Measurements from ENCODE around the gene TAOK3.
A peak's percentile ranks its signal among the peaks of the same experiment; 100 is the strongest.
"Not testable (repeated sequence)": the region's sequence is repeated elsewhere in the genome, so short reads cannot be mapped to it uniquely, and the experiment has no call there.

TAOK3 gene

GRCh38 chr12:118245886-118246285 is 126.8 kb downstream of the TAOK3 start:
- not testable (repeated sequence) for H3K4me3 ChIP-seq (ENCODE audit: low read length); H3K36me3 ChIP-seq (ENCODE audit: insufficient read depth, low read length); H3K4me1 ChIP-seq (ENCODE audit: insufficient read depth, low read length); H3K27me3 ChIP-seq (ENCODE audit: insufficient read depth, low read length); H3K9me3 ChIP-seq (ENCODE audit: low read length); H2AFZ ChIP-seq (ENCODE audit: low read depth, low read length)

DNA sequence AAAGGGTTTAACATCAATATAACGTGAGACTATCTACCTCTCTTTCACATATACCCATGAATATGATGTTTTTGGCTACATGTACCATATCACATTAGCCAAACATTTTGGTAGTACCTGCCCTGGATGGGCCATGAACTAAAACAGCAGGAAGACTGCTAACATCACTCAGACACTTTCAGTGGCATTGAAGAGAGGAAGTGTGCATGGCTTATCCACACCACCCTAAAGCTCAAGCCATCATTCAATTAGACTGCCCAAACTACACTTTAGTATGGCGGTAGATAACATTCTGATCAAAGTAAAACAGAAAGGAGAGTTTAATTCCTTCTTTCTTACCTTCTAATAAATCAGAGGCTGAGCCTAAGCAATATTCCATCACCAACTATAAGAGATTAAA is 133.8 kb downstream of the TAOK3 start:
- Histone ChIP-seq H3K27me3 (ENCODE audit: insufficient read depth, low read length) (no peaks in the 10 kb centered on the region), H3K4me3 (ENCODE audit: low read length) (no peak overlapping the region), H3K9me3 (ENCODE audit: low read length) (no peaks in the 10 kb centered on the region), H3K36me3 (ENCODE audit: insufficient read depth, low read length) (no peaks in the 10 kb centered on the region), H3K4me1 (ENCODE audit: insufficient read depth, low read length) (no peaks in the 10 kb centered on the region), H2AFZ (ENCODE audit: low read depth, low read length) (no peak overlapping the region)

GRCh38 chr12:118237908-118238307 is 134.8 kb downstream of the TAOK3 start:
- no peaks in the 10 kb centered on the region for H3K9me3 ChIP-seq (ENCODE audit: low read length)
- no peaks in the 10 kb centered on the region for H3K4me1 ChIP-seq (ENCODE audit: insufficient read depth, low read length)
- no peak overlapping the region for H3K4me3 ChIP-seq (ENCODE audit: low read length)
- H3K27me3 ChIP-seq (ENCODE audit: insufficient read depth, low read length), result no peaks in the 10 kb centered on the region
- no peaks in the 10 kb centered on the region for H3K36me3 ChIP-seq (ENCODE audit: insufficient read depth, low read length)
- H2AFZ ChIP-seq (ENCODE audit: low read depth, low read length), result no peak overlapping the region

- Histone ChIP-seq H3K4me3 (ENCODE audit: low read length) (no peak overlapping the region), H3K4me1 (ENCODE audit: insufficient read depth, low read length) (no peaks in the 10 kb centered on the region), H3K27me3 (ENCODE audit: insufficient read depth, low read length) (no peaks in the 10 kb centered on the region), H2AFZ (ENCODE audit: low read depth, low read length) (no peak overlapping the region), H3K36me3 (ENCODE audit: insufficient read depth, low read length) (no peaks in the 10 kb centered on the region), H3K9me3 (ENCODE audit: low read length) (no peaks in the 10 kb centered on the region)
Measured at GRCh38 chr12:118237052-118237665, 135.5 kb downstream of the TAOK3 start.

GRCh38 chr12:118220702-118221101 is 152.0 kb downstream of the TAOK3 start:
- Histone ChIP-seq H3K4me3 (ENCODE audit: low read length) (no peak overlapping the region), H3K36me3 (ENCODE audit: insufficient read depth, low read length) (no peaks in the 10 kb centered on the region), H3K4me1 (ENCODE audit: insufficient read depth, low read length) (peaks cover 3% of the 10 kb centered on the region), H3K9me3 (ENCODE audit: low read length) (no peaks in the 10 kb centered on the region), H3K27me3 (ENCODE audit: insufficient read depth, low read length) (no peaks in the 10 kb centered on the region), H2AFZ (ENCODE audit: low read depth, low read length) (peak overlapping the region; percentile 85)

DNA sequence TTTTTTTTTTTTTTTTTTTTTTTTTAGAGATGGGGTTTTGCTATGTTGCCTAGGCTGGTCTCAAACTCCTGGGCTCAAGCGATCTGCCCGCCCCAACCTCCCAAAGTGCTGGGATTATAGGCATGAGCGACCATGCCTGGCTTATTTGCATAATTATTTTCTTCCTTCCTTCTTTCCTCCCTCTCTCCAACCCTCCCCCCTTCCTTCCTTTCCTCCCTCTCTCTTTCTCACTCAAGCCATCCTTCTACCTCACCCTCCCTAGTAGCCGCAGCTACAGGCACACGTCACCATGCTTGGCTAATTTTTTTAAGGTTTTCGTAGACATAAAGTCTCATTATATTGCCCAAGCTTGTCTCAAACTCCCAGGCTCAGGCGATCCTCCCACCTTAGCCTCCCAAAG is 152.9 kb downstream of the TAOK3 start:
- Histone ChIP-seq H3K4me1 (ENCODE audit: insufficient read depth, low read length) (peaks cover 3% of the 10 kb centered on the region), H3K36me3 (ENCODE audit: insufficient read depth, low read length) (no peaks in the 10 kb centered on the region), H3K9me3 (ENCODE audit: low read length) (no peaks in the 10 kb centered on the region), H3K27me3 (ENCODE audit: insufficient read depth, low read length) (no peaks in the 10 kb centered on the region), H2AFZ (ENCODE audit: low read depth, low read length) (no peak overlapping the region), H3K4me3 (ENCODE audit: low read length) (no peak overlapping the region)

DNA sequence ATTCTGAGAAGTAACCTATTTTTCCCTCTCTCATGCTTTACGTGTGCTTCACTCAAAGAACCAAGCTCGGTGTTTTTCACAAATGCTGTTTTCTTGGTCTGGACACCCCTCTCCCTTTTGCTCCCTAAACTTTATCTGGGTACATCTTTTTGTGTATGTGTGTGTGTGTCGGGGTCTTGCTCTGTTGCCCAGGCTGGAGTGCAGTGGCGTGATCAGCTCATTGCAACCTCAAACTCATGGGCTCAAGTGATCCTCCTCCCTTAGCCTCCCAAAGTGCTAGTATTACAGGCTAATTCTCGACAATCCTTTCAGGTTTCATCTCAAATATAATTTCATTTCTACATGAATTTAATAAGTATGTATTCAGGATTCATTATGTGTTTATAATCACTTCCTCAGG is 153.6 kb downstream of the TAOK3 start:
- Histone ChIP-seq H3K27me3 (ENCODE audit: insufficient read depth, low read length) (no peaks in the 10 kb centered on the region), H3K9me3 (ENCODE audit: low read length) (no peaks in the 10 kb centered on the region), H2AFZ (ENCODE audit: low read depth, low read length) (no peak overlapping the region), H3K4me3 (ENCODE audit: low read length) (no peak overlapping the region), H3K36me3 (ENCODE audit: insufficient read depth, low read length) (no peaks in the 10 kb centered on the region), H3K4me1 (ENCODE audit: insufficient read depth, low read length) (peaks cover 3% of the 10 kb centered on the region)

DNA sequence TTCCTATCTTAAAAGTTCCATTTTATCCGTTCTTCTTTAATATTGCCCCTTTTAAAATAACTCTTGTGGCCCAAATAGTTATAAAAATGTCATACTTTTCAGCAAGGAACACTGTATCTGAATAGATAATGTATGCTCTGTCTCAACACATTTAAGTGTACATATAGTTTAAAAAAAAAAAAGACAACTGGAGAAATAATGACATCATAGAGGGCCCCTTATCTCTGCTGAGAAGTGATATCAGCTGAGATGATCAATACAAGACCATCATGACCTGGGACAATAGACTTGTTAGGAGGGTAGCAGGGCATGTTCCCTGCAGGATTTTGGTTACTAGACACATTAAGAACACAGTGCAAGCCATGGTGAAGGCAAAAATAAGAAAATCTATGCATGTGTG is 159.3 kb downstream of the TAOK3 start:
- no peaks in the 10 kb centered on the region for H3K9me3 ChIP-seq (ENCODE audit: low read length)
- H3K4me3 ChIP-seq (ENCODE audit: low read length), result no peak overlapping the region
- no peak overlapping the region for H2AFZ ChIP-seq (ENCODE audit: low read depth, low read length)
- H3K27me3 ChIP-seq (ENCODE audit: insufficient read depth, low read length), result no peaks in the 10 kb centered on the region
- no peaks in the 10 kb centered on the region for H3K4me1 ChIP-seq (ENCODE audit: insufficient read depth, low read length)
- H3K36me3 ChIP-seq (ENCODE audit: insufficient read depth, low read length), result no peaks in the 10 kb centered on the region

GRCh38 chr12:118212606-118213005 is 160.1 kb downstream of the TAOK3 start:
- Histone ChIP-seq H3K9me3 (ENCODE audit: low read length) (no peaks in the 10 kb centered on the region), H3K27me3 (ENCODE audit: insufficient read depth, low read length) (no peaks in the 10 kb centered on the region), H3K36me3 (ENCODE audit: insufficient read depth, low read length) (no peaks in the 10 kb centered on the region), H2AFZ (ENCODE audit: low read depth, low read length) (no peak overlapping the region), H3K4me3 (ENCODE audit: low read length) (no peak overlapping the region), H3K4me1 (ENCODE audit: insufficient read depth, low read length) (no peaks in the 10 kb centered on the region)

GRCh38 chr12:118206107-118206412 is 166.6 kb downstream of the TAOK3 start:
- H3K9me3 ChIP-seq (ENCODE audit: low read length), result no peaks in the 10 kb centered on the region
- no peaks in the 10 kb centered on the region for H3K36me3 ChIP-seq (ENCODE audit: insufficient read depth, low read length)
- no peak overlapping the region for H3K4me3 ChIP-seq (ENCODE audit: low read length)
- no peaks in the 10 kb centered on the region for H3K4me1 ChIP-seq (ENCODE audit: insufficient read depth, low read length)
- H3K27me3 ChIP-seq (ENCODE audit: insufficient read depth, low read length), result no peaks in the 10 kb centered on the region
- H2AFZ ChIP-seq (ENCODE audit: low read depth, low read length), result no peak overlapping the region

GRCh38 chr12:118193958-118194357 is 178.7 kb downstream of the TAOK3 start:
- H3K27me3 ChIP-seq (ENCODE audit: insufficient read depth, low read length), result no peaks in the 10 kb centered on the region
- H2AFZ ChIP-seq (ENCODE audit: low read depth, low read length), result no peak overlapping the region
- no peaks in the 10 kb centered on the region for H3K4me1 ChIP-seq (ENCODE audit: insufficient read depth, low read length)
- H3K4me3 ChIP-seq (ENCODE audit: low read length), result no peak overlapping the region
- H3K9me3 ChIP-seq (ENCODE audit: low read length), result no peaks in the 10 kb centered on the region
- H3K36me3 ChIP-seq (ENCODE audit: insufficient read depth, low read length), result no peaks in the 10 kb centered on the region

- no peaks in the 10 kb centered on the region for H3K36me3 ChIP-seq (ENCODE audit: insufficient read depth, low read length)
- H2AFZ ChIP-seq (ENCODE audit: low read depth, low read length), result no peak overlapping the region
Measured at GRCh38 chr12:118193477-118193876, 179.2 kb downstream of the TAOK3 start.

GRCh38 chr12:118190266-118190665 is 182.4 kb downstream of the TAOK3 start:
- Histone ChIP-seq H3K27me3 (ENCODE audit: insufficient read depth, low read length) (no peaks in the 10 kb centered on the region), H3K36me3 (ENCODE audit: insufficient read depth, low read length) (no peaks in the 10 kb centered on the region), H3K4me1 (ENCODE audit: insufficient read depth, low read length) (peaks cover 14% of the 10 kb centered on the region), H3K4me3 (ENCODE audit: low read length) (peak overlapping the region; percentile 65), H3K9me3 (ENCODE audit: low read length) (no peaks in the 10 kb centered on the region), H2AFZ (ENCODE audit: low read depth, low read length) (peak overlapping the region; percentile 94)

More at GRCh38 chr12:118193477-118193876, 179.2 kb downstream of the TAOK3 start:
- H3K4me3 ChIP-seq (ENCODE audit: low read length), result no peak overlapping the region
- peaks cover 2% of the 10 kb centered on the region for H3K4me1 ChIP-seq (ENCODE audit: insufficient read depth, low read length)
- H3K27me3 ChIP-seq (ENCODE audit: insufficient read depth, low read length), result no peaks in the 10 kb centered on the region
- no peaks in the 10 kb centered on the region for H3K9me3 ChIP-seq (ENCODE audit: low read length)

DNA sequence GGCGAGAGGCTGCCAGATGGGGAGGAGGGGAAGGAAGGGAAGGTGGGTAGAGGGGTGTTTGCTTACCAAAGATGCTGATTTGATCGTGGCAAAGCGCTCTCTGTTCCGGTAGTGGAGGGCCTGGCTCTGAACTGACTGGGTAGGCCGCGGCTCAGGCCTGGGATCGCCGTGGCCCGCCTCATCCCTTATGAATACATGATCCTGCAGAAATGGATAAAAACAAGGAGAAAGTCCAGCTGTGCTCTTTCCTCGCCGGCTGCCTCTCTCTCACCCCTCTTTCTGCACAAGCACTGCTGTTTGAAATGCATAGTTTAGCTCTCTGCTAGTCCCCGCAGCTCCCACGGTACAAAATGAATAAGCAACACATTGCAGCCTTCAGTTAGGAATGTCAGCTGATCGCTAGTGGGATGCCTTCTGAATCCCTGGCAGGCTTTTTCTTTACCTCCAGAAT is 182.9 kb downstream of the TAOK3 start:
- no peaks in the 10 kb centered on the region for H3K36me3 ChIP-seq (ENCODE audit: insufficient read depth, low read length)
- peak overlapping the region; percentile 94 for H2AFZ ChIP-seq (ENCODE audit: low read depth, low read length)
- H3K27me3 ChIP-seq (ENCODE audit: insufficient read depth, low read length), result no peaks in the 10 kb centered on the region
- peak overlapping the region; percentile 65 for H3K4me3 ChIP-seq (ENCODE audit: low read length)
- H3K4me1 ChIP-seq (ENCODE audit: insufficient read depth, low read length), result peaks cover 14% of the 10 kb centered on the region
- H3K9me3 ChIP-seq (ENCODE audit: low read length), result no peaks in the 10 kb centered on the region

Data from neuron (in vitro differentiated cells).